GM12878 (cell line): Measurements from ENCODE around the gene SLCO3A1.

Experiments
- CREB1 ChIP-seq: IDR thresholded peaks from 2 replicates; pipeline ENCODE4 v1.6.1; 2012; ENCODE audit warnings: low read depth, mild to moderate bottlenecking, inconsistent platforms
- FOXM1 ChIP-seq: IDR thresholded peaks from 2 replicates; pipeline ENCODE4 v1.6.1; 2012; ENCODE audit warnings: low read depth, mild to moderate bottlenecking, inconsistent platforms, low read length, moderate library complexity
- MXI1 ChIP-seq: fragments of 150-350 bp; IDR thresholded peaks from 2 replicates; pipeline ENCODE4 v1.6.1; 2011; ENCODE audit warnings: low read depth, mild to moderate bottlenecking, inconsistent platforms, low read length, improper control_type of control experiment
- MYC ChIP-seq: IDR thresholded peaks from 2 replicates; pipeline ENCODE4 v1.6.1; 2011; ENCODE audit warnings: mild to moderate bottlenecking, low read length, moderate library complexity, inconsistent platforms; ENCODE audit not compliant: insufficient read depth, insufficient replicate concordance, insufficient read length, severe bottlenecking
- POLR2AphosphoS2 ChIP-seq: IDR thresholded peaks from 2 replicates; pipeline ENCODE4 v1.6.1; 2011; ENCODE audit warnings: low read depth, mild to moderate bottlenecking, low read length, improper control_type of control experiment, moderate library complexity
- POLR2AphosphoS5 ChIP-seq: IDR thresholded peaks from 2 replicates; pipeline ENCODE4 v1.6.1; 2011; ENCODE audit warnings: mild to moderate bottlenecking, low read length, inconsistent platforms
- TAF1 ChIP-seq: IDR thresholded peaks from 2 replicates; pipeline ENCODE4 v1.6.1; 2011; ENCODE audit warnings: mild to moderate bottlenecking, low read depth, low read length, borderline replicate concordance
- YY1 ChIP-seq: IDR thresholded peaks from 2 replicates; pipeline ENCODE4 v1.6.1; 2011; ENCODE audit warnings: low read depth, mild to moderate bottlenecking, low read length
- TF ChIP-seq, protein P1 (sequence below), 3 experiments: IDR thresholded peaks in 2 of 3; conservative IDR thresholded peaks in 1 of 3; 2 replicates each; pipeline ENCODE4 v1.5.1; 2011; ENCODE audit warnings: low read depth in 3 of 3, low read length in 3 of 3, mild to moderate bottlenecking in 3 of 3, control low read depth in 2 of 3, moderate library complexity in 2 of 3, inconsistent platforms in 1 of 3, mixed read lengths in 1 of 3; ENCODE audit not compliant: control insufficient read depth in 2 of 3, insufficient read depth in 1 of 3; ENCODE audit errors: extremely low read depth in 1 of 3
- TF ChIP-seq, protein P2 (sequence below): fragments of 450-650 bp; IDR thresholded peaks from 2 replicates; pipeline ENCODE4 v1.6.1; 2017; ENCODE audit warnings: mild to moderate bottlenecking, moderate library complexity

DNA sequence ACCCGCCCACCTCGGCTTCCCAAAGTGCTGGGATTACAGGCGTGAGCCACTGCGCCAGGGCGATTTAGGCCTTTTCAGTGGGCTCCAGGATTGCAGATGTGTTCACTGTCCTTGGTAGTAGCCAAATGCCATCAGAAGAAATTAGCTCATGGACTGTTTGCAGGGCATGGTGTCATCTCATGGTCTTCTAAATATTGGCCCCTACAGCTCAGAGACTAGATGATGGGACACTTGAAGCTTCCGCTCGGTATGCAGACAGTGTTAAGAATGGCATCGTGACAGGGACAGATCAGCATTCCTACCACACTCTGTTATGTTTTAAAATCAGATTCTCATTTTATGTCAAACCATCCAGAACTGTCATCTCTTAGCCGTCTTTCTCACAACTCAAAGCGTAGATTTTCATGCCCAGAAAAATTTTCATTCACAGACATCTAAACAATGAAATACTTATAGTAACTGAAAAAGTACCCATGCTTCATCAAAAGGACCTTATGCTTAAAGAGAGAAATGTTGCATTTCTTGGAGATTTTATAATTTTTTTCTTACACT lies 24.9 kb downstream of the SLCO3A1 start:
- TF ChIP-seq, protein P1, sequence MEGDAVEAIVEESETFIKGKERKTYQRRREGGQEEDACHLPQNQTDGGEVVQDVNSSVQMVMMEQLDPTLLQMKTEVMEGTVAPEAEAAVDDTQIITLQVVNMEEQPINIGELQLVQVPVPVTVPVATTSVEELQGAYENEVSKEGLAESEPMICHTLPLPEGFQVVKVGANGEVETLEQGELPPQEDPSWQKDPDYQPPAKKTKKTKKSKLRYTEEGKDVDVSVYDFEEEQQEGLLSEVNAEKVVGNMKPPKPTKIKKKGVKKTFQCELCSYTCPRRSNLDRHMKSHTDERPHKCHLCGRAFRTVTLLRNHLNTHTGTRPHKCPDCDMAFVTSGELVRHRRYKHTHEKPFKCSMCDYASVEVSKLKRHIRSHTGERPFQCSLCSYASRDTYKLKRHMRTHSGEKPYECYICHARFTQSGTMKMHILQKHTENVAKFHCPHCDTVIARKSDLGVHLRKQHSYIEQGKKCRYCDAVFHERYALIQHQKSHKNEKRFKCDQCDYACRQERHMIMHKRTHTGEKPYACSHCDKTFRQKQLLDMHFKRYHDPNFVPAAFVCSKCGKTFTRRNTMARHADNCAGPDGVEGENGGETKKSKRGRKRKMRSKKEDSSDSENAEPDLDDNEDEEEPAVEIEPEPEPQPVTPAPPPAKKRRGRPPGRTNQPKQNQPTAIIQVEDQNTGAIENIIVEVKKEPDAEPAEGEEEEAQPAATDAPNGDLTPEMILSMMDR (IDR thresholded peaks at IDR 0.05 in 2 of 3, conservative IDR thresholded peaks at IDR 0.05 in 1 of 3; ENCODE audit: control insufficient read depth in 2 of 3, extremely low read depth in 1 of 3, insufficient read depth in 1 of 3, low read depth in 3 of 3, low read length in 3 of 3): no peak
- TF ChIP-seq POLR2AphosphoS2 (no peak), POLR2AphosphoS5 (no peak), MXI1 (no peak), MYC (no peak), YY1 (no peak), CREB1 (no peak), FOXM1 (no peak), TAF1 (no peak)
- TF ChIP-seq, protein P2, sequence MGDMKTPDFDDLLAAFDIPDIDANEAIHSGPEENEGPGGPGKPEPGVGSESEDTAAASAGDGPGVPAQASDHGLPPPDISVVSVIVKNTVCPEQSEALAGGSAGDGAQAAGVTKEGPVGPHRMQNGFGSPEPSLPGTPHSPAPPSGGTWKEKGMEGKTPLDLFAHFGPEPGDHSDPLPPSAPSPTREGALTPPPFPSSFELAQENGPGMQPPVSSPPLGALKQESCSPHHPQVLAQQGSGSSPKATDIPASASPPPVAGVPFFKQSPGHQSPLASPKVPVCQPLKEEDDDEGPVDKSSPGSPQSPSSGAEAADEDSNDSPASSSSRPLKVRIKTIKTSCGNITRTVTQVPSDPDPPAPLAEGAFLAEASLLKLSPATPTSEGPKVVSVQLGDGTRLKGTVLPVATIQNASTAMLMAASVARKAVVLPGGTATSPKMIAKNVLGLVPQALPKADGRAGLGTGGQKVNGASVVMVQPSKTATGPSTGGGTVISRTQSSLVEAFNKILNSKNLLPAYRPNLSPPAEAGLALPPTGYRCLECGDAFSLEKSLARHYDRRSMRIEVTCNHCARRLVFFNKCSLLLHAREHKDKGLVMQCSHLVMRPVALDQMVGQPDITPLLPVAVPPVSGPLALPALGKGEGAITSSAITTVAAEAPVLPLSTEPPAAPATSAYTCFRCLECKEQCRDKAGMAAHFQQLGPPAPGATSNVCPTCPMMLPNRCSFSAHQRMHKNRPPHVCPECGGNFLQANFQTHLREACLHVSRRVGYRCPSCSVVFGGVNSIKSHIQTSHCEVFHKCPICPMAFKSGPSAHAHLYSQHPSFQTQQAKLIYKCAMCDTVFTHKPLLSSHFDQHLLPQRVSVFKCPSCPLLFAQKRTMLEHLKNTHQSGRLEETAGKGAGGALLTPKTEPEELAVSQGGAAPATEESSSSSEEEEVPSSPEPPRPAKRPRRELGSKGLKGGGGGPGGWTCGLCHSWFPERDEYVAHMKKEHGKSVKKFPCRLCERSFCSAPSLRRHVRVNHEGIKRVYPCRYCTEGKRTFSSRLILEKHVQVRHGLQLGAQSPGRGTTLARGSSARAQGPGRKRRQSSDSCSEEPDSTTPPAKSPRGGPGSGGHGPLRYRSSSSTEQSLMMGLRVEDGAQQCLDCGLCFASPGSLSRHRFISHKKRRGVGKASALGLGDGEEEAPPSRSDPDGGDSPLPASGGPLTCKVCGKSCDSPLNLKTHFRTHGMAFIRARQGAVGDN: no peak
